Putamen (tissue), 1 donor: Measurements from ENCODE around the gene ANO2.

Experiments
- DNase-seq: peaks from one replicate; pipeline ENCODE4 v3.0.0-alpha.2; 2016; ENCODE audit warnings: low spot score

The ANO2 gene

DNA sequence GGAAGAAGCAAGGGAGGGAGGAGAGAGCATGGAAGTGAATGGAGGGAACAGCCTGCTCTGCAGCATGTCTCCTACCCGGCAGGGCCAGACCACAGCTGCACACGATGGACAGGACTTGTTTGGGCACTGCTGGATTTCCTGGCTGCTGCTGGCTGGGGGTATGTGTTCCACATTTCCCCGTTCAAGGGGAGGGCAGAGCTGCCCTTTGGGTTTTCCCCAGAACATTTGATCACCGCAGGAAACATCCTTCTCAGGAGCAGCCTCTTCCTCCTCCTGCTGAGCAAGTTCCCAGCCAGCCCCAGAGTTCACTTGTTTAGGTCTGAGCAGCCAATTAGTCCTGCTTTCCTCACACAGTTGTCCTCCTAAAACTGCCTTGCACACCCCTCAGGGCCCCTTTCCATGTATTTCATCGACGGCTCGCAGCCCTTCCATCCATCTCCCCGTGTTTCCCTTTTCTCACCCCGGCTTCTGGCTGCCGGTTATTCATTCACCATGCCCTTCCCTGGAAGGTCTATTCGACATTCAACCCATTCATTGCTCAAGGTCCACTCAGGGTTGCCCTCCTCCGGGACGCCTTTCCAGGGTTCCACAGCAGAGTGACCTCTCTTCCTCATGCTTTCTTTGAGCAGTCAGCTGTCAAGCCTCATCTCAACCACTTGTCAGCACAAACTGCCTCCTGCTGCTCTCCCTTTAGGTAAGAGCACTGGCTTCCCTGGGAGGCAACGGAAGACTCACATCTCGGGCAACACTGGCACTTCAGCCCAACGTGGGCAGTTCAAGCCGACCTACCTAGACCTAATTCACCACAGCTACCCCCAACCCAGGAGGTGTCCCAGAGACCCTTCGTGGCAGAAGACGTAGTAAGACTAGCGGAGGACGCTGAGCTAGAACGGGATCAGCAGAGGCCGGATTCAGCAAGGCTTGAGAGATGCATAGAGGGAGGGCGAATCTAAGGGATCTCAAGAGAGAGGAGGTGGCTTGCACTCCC, 20.1 kb upstream of the ANO2 start:
- DNase-seq = no peak

DNA sequence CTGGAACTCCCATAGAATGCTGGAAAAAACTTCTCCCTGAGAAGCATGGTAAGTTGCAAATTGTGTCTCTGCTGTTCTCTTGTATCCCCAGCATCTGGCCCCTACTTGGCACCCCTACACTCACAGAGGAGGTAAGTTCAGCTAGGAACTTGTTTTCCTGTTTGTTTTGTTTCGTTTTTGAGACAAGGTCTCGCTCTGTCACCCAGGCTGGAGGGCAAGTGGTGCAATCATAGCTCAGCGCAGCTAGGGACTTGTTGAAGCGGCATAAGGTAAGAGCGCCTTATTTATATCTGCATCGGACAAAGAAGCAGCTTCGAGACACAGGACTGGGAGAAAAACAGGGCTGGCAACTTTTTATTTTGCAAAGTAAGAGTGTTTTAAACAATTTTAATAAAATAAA, 18.5 kb upstream of the ANO2 start:
- DNase-seq = no peak

DNA sequence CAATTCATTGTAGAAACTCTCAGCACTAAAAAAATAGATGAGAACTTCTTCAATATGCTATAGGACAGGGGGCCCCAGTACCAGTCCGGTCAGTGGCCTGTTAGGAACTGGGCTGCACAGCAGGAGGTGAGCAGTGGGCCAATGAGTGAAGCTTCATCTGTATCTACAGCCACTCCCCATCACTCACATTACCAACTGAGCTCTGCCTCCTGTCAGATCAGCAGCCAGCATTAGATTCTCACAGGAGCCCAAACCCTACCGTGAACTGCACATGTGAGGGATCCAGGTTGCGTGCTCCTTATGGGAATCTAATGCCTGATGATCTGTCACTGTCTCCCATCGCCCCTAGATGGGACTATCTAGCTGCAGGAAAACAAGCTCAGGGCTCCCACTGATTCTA, 15.7 kb upstream of the ANO2 start:
- no peak for DNase-seq

DNA sequence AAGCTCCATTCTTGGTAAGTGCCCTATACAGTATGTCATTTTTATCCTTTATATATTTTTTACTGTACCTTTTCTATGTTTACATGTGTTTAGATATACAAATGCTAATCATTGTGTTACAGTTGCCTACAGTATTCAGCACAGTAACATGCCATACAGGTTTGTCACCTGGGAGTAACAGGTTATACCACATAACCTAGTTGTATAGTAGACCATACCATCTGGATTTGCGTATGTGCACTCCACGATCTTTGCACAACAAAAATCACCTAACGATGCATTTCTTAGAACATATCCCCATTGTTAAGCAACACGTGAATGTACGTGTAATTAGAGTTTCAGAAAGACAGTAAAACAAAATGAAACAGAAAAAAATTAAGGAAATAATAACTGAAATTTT, 11.9 kb upstream of the ANO2 start:
- no peak for DNase-seq

DNA sequence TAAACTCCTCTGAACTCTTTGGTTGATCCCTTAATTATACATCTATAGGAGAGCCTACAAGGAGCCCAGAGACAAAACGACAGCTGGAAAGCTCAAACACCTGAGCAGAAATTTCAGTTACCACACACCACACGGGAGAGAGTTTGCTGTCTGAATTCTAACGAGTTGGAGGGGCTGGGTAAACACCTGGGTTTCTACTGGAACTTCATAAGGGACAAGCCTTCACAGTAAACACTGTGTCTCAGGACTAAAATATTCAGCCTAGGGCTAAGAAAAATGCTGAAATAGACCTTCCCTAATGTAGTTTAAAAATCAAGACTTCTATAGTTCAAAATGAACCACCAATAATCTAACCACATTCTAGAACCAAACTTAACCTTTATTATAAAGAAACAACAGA, 9.6 kb upstream of the ANO2 start:
- DNase-seq = no peak

DNA sequence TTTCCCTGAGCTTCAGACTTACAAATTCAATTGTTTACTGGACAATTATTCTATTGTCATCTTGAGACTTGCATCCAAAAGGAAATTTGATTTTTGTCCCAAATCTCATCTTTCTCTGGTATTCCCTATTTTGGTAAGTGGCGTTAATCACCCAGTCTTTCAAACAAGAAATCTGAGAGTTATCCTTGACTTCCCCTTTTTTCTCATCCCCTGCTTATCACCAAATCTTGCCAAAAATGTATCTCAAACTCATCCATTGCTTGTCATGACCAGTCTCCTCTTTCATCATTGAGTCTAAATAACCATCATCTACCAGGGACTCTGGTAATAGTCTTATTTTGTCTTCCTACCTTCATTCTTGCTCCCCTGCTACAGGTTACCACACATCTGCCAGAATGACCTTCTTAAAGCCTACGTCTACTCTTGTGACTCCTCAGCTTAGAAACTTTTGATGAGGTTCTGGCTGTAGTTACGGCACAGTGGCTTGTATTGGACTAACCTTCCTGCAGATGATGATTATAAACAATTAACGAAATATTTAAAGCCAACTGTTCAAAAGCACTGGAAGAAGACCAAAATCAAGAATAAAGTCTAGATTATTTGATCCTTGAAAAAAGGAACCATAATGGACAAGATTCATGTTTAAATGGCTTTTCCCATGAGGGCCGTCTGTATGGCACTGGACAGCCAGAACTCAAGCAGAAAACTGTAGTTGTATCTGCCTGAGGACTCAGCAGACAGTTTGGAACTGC, 9.0 kb upstream of the ANO2 start:
- no peak for DNase-seq

DNA sequence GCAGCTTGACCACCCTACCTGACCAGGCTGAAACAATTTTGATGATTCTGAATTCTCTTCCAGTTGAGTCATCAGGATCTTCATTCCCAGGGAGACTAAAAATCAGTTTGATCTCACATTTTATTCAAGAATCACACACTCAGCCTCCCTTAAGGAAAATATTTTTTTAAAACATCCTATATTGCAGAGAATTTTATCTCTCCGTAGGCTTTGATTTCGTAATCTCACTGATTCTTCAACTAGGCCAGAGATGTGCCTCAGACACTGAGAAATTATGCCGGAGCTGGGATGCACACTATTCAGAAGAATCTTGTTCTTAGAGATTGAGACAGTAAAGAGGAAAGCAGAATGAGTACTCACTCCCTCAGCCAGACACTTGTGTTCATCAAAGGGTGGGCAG, 7.0 kb upstream of the ANO2 start:
- DNase-seq = no peak

DNA sequence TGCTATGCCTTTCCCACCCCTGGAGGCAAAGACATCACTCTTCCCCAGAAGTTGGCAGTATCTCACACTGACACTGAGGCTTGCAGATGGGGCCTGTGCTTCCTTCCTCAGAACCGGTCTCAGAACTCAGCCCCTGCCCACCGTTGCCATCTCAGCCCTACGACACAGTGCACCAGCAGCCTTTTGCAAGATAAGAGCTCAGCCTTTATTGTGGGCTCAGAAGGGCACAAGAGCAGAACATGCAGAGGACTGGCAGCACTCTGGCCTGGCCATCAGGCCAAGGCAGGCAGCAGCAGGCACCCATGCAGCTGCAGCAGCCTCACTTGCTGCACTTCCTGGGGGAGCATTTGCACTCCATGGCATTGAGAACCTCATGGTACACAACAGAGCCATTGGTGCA, 3.6 kb upstream of the ANO2 start:
- DNase-seq = no peak

DNA sequence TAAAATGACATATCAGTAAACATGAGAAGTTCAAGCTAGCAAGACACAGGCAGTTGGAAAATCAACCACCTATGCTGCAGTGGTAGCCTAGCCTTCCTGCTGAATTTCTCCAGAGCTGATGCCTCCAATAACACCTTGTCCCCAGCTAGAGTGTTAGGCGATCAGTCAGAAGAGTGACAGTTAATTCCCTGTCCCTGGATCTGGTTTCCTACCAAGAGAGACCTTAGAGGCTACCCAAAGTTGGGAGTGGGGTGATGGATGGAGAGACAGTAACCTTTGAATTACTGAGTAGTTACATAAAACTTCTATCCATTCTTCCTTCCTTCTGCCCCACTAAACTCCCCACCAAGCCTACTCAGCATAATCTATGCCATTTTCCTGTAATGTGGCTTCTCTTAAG, 1.9 kb upstream of the ANO2 start:
- DNase-seq = no peak

DNA sequence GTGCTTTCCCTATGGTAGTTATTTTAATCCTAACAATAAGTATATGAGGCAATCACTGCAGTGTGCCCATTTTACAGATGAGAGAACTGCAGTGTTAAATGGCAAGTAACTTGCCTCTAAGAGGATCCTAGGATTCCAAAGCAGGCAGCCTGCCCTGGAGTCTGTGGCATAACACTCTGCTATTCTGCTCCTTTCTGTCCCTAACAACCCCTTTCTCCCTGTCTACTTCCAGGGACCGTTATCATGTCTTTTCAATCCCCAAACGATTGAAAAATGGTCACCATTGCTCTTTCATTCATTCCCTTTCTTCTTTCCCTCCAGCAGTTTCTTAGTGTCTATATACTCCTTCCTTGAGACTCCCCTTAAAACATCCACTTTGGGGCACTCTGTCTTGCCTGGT, 1.3 kb upstream of the ANO2 start:
- DNase-seq = no peak

DNA sequence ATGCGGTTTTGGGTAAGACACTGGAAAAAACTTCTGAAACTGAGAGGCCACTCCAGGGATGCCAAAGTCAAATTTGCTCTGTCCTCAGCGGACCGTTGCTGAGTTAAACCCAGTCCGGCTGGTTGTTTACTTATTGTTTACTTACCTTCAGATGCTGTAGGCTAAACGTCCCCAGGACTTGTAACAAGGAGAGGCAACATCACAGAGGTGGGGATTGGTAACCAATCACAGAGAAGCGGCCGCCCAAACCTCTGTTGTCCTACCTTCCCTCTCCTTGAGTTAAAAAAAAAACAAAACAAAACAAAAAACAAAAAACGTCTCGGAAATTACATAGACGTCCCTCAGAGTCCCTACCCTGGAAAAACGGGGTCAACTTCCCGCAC, 380 bp downstream of the ANO2 start:
- DNase-seq = no peak

DNA sequence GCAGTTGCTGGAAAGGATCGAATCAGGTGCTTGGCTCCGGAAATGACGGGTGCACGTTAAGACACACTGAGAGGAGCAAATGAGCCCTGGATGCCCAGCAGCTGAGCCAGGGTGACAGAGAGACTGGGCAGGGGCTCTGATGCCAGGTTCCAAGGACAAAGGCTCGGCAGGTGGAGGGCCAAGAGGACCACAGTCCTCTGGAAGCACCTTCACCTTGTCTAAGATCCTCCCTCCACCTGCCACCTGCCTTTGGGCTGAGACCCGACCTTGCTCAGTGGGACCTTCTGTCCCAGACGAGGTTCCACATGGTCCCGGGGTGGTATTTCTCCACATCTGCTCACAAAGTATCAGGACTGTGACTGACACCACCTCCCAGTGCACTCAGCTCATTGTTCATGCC, 1.0 kb downstream of the ANO2 start:
- DNase-seq = no peak

DNA sequence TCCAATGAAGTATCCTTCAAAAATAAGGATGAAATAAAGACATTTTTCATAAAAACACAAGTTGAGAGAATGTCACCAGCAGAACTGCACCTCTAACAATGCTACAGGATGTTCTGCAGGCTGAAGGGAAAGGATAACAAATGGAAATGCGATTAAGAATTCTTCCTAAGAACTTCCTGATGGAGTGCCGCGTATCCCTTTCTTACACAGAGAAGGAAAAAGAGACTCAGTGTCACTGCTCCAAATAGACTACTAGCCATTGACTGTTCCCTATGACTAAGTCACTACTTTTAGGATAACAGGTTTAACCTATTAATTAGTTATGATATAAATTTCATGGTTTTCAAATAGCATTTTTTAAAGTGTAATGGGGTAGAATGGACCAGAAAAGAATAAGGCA, 3.2 kb downstream of the ANO2 start:
- DNase-seq = no peak

DNA sequence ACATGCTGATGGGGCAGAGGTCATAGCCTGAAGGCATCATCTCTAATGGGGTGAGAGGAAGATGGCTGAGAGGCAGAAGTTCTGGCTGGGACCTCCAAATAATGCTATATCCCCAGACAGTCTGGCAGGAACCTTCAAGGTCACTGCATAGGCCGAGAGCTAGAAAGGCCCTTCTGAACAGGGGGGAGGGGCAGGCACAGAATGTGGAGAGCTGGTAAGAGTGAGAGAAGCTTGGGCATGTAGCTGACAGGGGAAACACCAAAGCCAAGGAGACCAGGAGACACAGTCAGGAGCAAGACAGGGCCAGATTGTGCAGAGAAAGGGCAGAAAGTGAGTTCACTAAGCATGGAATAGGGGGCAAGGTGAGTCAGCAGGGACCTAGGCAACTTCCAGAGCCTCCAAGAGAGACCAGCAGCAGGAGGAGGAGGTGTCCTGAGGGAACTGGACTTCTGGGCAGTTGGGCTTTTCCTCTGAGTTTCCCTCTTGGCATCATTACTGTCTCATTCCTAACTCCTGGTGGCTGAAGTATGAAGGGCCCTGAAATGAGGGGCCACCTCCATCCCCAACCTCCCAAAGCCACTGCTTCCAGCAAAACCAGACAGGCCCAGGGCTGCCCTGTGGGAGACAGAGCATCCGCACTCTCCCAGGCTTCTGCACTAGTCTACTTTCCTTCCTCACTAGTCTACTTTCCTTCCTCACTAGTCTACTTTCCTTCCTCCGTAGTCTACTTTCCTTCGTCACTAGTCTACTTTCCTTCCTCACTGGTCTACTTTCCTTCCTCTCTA, 17.1 kb downstream of the ANO2 start:
- DNase-seq = no peak

DNA sequence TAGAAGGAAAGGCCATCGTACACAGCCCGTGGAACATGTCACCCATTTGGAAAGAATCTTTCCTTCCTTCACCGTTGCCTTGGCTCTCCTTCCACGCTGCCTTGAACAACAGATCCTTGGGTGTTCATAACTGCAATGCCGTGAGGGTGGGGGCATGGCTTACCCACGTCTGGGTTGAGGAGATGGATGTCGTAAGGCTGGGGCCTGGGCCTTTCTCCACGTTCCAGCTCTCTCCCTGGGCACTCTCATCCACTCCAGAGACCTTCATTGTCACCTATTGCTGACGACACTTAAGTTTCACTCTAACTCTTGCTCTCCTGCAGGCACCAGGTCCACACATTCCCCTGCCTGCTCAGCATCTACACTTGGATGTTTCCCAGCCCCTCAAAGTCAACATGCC, 19.4 kb downstream of the ANO2 start:
- no peak for DNase-seq

DNA sequence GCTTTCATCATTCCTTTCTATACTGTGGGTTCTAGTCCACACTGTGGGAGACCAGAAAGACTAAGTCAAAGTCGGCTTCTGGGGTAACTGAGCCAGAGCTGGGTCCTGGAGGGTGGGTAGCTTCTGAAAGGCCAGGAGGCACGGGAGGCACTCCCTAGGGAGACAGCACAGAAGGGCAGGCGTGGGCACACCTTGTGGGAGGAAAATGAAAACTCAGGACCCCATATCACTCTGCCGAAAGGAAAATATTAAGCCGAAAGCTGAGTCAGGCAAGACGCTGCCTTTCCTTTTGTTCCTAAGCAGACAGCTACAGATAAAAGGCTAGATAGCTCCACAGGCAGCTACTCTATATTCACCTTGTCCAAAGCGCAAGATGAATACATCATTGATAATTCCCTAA, 20.7 kb downstream of the ANO2 start:
- no peak for DNase-seq

DNA sequence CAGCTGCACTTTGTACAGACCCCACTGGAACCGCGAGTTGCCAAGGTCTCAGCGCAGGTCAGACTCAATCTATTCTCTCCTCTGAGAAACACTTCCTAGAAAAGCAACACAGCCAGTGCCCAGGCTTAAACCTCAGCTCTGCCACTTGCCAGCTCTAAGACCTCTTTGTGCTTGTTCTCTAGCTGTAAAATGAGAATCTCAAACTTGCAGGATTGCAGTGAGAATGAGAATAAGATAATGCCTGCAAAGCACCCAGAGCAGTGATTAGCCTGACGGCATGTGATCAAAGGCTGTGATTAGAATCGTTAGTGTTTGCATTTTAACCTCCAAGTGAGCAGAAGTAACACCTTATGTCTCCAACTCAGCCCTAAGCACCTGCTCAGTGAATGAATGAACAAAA, 21.3 kb downstream of the ANO2 start:
- no peak for DNase-seq

DNA sequence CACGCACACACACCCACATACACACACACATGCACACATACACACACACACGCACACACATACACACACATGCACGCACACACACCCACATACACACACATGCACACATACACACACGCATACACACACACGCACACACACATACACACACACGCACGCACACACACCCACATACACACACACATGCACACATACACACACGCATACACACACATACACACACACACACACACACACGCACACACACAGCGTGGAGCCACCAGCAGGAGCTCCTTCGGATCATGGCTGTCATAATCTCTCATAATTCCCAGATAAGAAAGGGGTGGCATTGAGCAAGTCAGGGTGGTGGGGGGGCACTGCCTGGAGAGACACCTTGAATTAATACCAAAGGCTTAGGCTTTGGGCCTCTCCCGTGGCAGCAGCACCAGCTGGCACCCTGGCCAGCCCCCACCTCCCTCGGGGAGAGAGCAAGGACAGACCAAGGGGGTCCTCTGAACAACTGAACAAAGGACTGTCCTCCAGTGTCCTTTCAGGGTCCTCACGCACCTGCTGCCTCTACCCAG, 21.9 kb downstream of the ANO2 start:
- DNase-seq = no peak

DNA sequence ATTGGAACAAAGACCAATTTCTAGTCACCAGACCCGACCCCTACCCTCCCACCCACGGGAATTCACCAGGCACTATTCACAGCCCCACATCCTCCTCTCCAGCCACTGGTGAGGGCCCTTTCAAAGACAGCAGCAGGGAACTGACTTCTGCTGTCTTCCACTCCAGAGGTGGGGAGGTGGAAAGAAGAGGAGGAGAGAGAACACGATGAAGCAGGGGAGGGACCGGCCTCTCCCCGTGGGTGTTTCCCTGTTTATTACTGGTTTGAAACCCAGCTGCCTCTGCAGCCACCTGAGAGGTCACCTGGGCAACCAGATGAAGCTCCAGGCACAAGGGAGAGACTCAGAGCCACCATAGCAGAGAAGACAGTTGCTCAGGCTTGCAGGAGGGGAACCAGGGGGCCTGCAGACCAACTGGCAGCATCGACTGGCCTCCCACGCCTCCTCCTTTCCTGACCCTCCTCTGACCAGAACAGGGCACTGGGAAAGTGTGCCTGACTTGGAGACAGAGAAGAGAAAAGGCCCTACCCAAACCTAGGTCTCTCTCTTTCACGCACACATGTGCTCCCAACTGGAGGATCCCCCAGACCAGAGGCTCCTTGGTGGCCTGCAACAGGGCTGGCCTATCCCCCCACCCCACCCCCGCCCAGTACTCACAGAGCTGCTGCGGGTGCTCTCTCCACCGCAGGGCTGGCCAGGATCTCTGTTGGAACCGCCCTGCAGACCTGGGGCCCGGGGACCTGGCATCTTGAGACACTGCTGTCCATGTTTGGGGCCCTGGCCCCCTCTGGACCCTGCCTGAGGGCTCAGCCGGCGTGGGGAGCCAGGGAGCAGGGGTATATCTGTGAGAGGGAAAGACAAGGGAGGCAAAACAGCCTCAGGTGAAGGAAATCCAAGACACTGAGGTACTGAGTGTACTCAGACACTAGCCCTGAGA, 22.8 kb downstream of the ANO2 start:
- no peak for DNase-seq

DNA sequence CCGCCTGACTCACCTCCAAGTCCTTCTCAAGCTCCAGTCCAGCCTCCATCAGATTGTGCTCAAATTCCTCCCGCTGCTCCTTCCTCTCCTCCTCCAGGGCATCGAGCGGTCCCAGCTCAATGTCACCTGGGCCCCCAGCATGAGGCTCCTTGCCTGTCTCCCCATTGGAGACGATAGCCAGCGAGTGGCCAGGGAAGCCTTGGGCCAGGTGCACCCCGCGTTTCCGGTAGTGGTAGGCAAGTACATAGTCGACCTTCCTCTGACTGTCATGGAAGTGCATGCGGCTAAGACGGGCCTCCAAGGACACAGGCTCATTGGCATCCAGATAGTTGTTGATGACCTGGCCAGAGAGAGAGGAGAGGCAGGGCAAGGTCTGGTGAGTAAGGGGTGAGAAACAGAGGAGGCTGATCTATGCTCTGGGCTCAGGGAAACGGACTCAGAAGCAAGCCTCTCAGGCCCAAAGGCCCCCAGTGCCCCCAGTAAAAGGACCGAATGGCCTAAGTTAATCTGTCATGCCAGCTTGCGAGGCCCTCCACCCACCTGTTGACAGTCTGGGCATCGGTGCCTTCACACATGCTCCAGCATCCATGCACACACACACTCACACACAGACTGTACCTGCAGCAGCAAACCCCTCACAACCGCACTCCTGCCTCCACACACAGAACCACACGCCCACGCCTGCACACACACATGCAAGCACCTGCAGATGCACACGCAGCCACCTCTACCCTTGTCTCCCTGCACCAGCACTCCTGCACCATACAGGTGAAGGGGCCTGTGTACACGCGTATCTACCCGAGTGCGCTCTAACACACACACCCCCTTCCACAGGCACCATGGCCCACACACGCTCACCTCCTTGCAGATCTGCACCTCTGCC, 23.8 kb downstream of the ANO2 start:
- DNase-seq = peak; percentile 6
